ENCODE data around the gene HLA-DMB. TPM values are rescaled to one million over a fixed set of nuclear protein-coding genes. Genes with fewer than 3 reads are reported as not detected.
A peak's percentile ranks its signal among the peaks of the same experiment; 100 is the strongest.

The HLA-DMB gene
- polyA plus RNA-seq, 6 donors from 2014 or later: 1,171 to 1,354 (median 1,198) TPM

GRCh38 chr6:32976334-32977069, 35.7 kb upstream of the HLA-DMB start:
- Mint-ChIP-seq H3K9me3 (no peaks in the 10 kb centered on the region), H3K4me3 (peak overlapping the region; percentile 9 to 100 (median 58)), H3K27me3 (no peaks in the 10 kb centered on the region), H3K27ac (peak overlapping the region; percentile 64 to 99 (median 82)), H3K4me1 (peaks cover 62 to 64% (median 64%) of the 10 kb centered on the region in 3 donors), H3K36me3 (peaks cover 51 to 62% of the 10 kb centered on the region in 2 donors)
- ATAC-seq (ENCODE audit: low read depth in 2 of 2) (no peak), DNase-seq (no peak)

- H3K27ac Mint-ChIP-seq: peak overlapping the region in 4 of 6 donors; percentile 69 to 99 (median 86)
- no peaks in the 10 kb centered on the region for H3K27me3 Mint-ChIP-seq
- peak overlapping the region in 7 of 8 donors; percentile 35 to 100 (median 69) for H3K4me3 Mint-ChIP-seq
- H3K4me1 Mint-ChIP-seq: peaks cover 62 to 67% (median 64%) of the 10 kb centered on the region in 3 donors
- H3K9me3 Mint-ChIP-seq: no peaks in the 10 kb centered on the region
- H3K36me3 Mint-ChIP-seq: peaks cover 51 to 67% of the 10 kb centered on the region in 2 donors
- DNase-seq (no peak), ATAC-seq (ENCODE audit: low read depth in 2 of 2) (no peak)
Measured at GRCh38 chr6:32975886-32976285, 35.1 kb upstream of the HLA-DMB start.

GRCh38 chr6:32974541-32975308, 33.9 kb upstream of the HLA-DMB start:
- no peaks in the 10 kb centered on the region for H3K27me3 Mint-ChIP-seq
- no peak for ATAC-seq (ENCODE audit: low read depth in 2 of 2)
- DNase-seq: no peak
- H3K4me3 Mint-ChIP-seq: peak overlapping the region; percentile 93 to 100 (median 98)
- peak overlapping the region; percentile 21 to 99 (median 70) for H3K27ac Mint-ChIP-seq
- peaks cover 40 to 67% of the 10 kb centered on the region in 2 donors for H3K36me3 Mint-ChIP-seq
- no peaks in the 10 kb centered on the region for H3K9me3 Mint-ChIP-seq
- peaks cover 65 to 70% (median 69%) of the 10 kb centered on the region in 3 donors for H3K4me1 Mint-ChIP-seq

- Mint-ChIP-seq H3K4me3 (peak overlapping the region; percentile 93 to 100 (median 98)), H3K9me3 (no peaks in the 10 kb centered on the region), H3K4me1 (peaks cover 67 to 69% (median 69%) of the 10 kb centered on the region in 3 donors), H3K27ac (peak overlapping the region; percentile 98 to 100 (median 100)), H3K36me3 (peaks cover 37 to 63% of the 10 kb centered on the region in 2 donors), H3K27me3 (no peaks in the 10 kb centered on the region)
- DNase-seq (peak; percentile 45), ATAC-seq (ENCODE audit: low read depth in 2 of 2) (no peak)
Measured at GRCh38 chr6:32974016-32974333, 33.1 kb upstream of the HLA-DMB start.

- Mint-ChIP-seq H3K4me1 (peaks cover 61 to 69% (median 66%) of the 10 kb centered on the region in 3 donors), H3K4me3 (peak overlapping the region; percentile 93 to 100 (median 98)), H3K27ac (peak overlapping the region; percentile 98 to 100 (median 100)), H3K9me3 (no peaks in the 10 kb centered on the region), H3K27me3 (no peaks in the 10 kb centered on the region), H3K36me3 (peaks cover 37 to 63% of the 10 kb centered on the region in 2 donors)
- ATAC-seq (ENCODE audit: low read depth in 2 of 2): peak; percentile 3 to 11
- DNase-seq: peak; percentile 65
Measured at GRCh38 chr6:32973144-32974015, 32.6 kb upstream of the HLA-DMB start.

- Mint-ChIP-seq H3K27me3 (no peaks in the 10 kb centered on the region), H3K4me1 (peaks cover 55 to 64% (median 61%) of the 10 kb centered on the region in 3 donors), H3K36me3 (peaks cover 30 to 55% of the 10 kb centered on the region in 2 donors), H3K9me3 (no peaks in the 10 kb centered on the region), H3K27ac (peak overlapping the region; percentile 98 to 100 (median 100)), H3K4me3 (peak overlapping the region; percentile 93 to 100 (median 98))
- peak in 1 of 2 donors; percentile 4 for ATAC-seq (ENCODE audit: low read depth in 2 of 2)
- DNase-seq: peak; percentile 55
Measured at GRCh38 chr6:32972353-32973143, 31.7 kb upstream of the HLA-DMB start.

GRCh38 chr6:32971581-32972352, 30.9 kb upstream of the HLA-DMB start:
- Mint-ChIP-seq H3K4me1 (peaks cover 56 to 64% (median 64%) of the 10 kb centered on the region in 3 donors), H3K27ac (peak overlapping the region; percentile 99 to 100 (median 100)), H3K27me3 (no peaks in the 10 kb centered on the region), H3K36me3 (peaks cover 28 to 48% of the 10 kb centered on the region in 2 donors), H3K4me3 (peak overlapping the region; percentile 93 to 100 (median 98)), H3K9me3 (no peaks in the 10 kb centered on the region)
- peak; percentile 100 for DNase-seq
- ATAC-seq (ENCODE audit: low read depth in 2 of 2): peak; percentile 52 to 59

GRCh38 chr6:32971242-32971580, 30.4 kb upstream of the HLA-DMB start:
- peak overlapping the region; percentile 93 to 100 (median 98) for H3K4me3 Mint-ChIP-seq
- H3K27ac Mint-ChIP-seq: peak overlapping the region; percentile 99 to 100 (median 100)
- no peak for ATAC-seq (ENCODE audit: low read depth in 2 of 2)
- DNase-seq: no peak
- peaks cover 26 to 42% of the 10 kb centered on the region in 2 donors for H3K36me3 Mint-ChIP-seq
- H3K9me3 Mint-ChIP-seq: no peaks in the 10 kb centered on the region
- H3K4me1 Mint-ChIP-seq: peaks cover 56 to 63% (median 62%) of the 10 kb centered on the region in 3 donors
- no peaks in the 10 kb centered on the region for H3K27me3 Mint-ChIP-seq

GRCh38 chr6:32970413-32971241, 29.8 kb upstream of the HLA-DMB start:
- Mint-ChIP-seq H3K27me3 (no peaks in the 10 kb centered on the region), H3K36me3 (peaks cover 20 to 36% of the 10 kb centered on the region in 2 donors), H3K9me3 (no peaks in the 10 kb centered on the region), H3K4me3 (peak overlapping the region; percentile 93 to 100 (median 98)), H3K27ac (peak overlapping the region; percentile 99 to 100 (median 100)), H3K4me1 (peaks cover 56 to 63% (median 61%) of the 10 kb centered on the region in 3 donors)
- DNase-seq (peak; percentile 75), ATAC-seq (ENCODE audit: low read depth in 2 of 2) (peak; percentile 0 to 2)

- Mint-ChIP-seq H3K9me3 (no peaks in the 10 kb centered on the region), H3K27me3 (no peaks in the 10 kb centered on the region), H3K36me3 (peaks cover 14 to 29% of the 10 kb centered on the region in 2 donors), H3K4me1 (peaks cover 56 to 63% (median 59%) of the 10 kb centered on the region in 3 donors), H3K4me3 (peak overlapping the region; percentile 93 to 100 (median 97)), H3K27ac (peak overlapping the region; percentile 98 to 100 (median 99))
- no peak for ATAC-seq (ENCODE audit: low read depth in 2 of 2)
- DNase-seq: peak; percentile 73
Measured at GRCh38 chr6:32969685-32970412, 29.0 kb upstream of the HLA-DMB start.
